GM12872 (cell line): Measurements from ENCODE around the gene NFIX.

Experiments
- CTCF ChIP-seq: IDR thresholded peaks from 3 replicates; pipeline ENCODE4 v1.5.1; 2011; ENCODE audit warnings: low read depth, mild to moderate bottlenecking, low read length, moderate library complexity; ENCODE audit not compliant: insufficient read depth

NFIX gene

GRCh38 chr19:12997179-12997966 is 2.1 kb downstream of the NFIX start:
- no peak for TF ChIP-seq CTCF

GRCh38 chr19:12997967-12998940 is 3.0 kb downstream of the NFIX start:
- no peak for TF ChIP-seq CTCF

- no peak for TF ChIP-seq CTCF
Observed at GRCh38 chr19:13001166-13001501, 5.9 kb downstream of the NFIX start.

- no peak for TF ChIP-seq CTCF
Observed at GRCh38 chr19:13001502-13002165, 6.4 kb downstream of the NFIX start.

GRCh38 chr19:13002166-13002898 is 7.1 kb downstream of the NFIX start:
- TF ChIP-seq CTCF: no peak

- no peak for TF ChIP-seq CTCF
Observed at GRCh38 chr19:13003081-13003480, 7.8 kb downstream of the NFIX start.

- no peak for TF ChIP-seq CTCF
Observed at GRCh38 chr19:13004273-13004672, 9.0 kb downstream of the NFIX start.
